ENCODE measurements around the gene TRIP13.
"Not testable (repeated sequence)": the region's sequence is repeated elsewhere in the genome, so short reads cannot be mapped to it uniquely, and the experiment has no call there.

The TRIP13 gene

GRCh38 chr5:872301-872700 is 20.4 kb upstream of the TRIP13 start:
- no peak for DNase-seq (ENCODE audit: low read depth)

GRCh38 chr5:873328-873727 is 19.4 kb upstream of the TRIP13 start:
- no peak for DNase-seq (ENCODE audit: low read depth)

GRCh38 chr5:875931-876330 is 16.8 kb upstream of the TRIP13 start:
- no peak for DNase-seq (ENCODE audit: low read depth)

- no peak for DNase-seq (ENCODE audit: low read depth)
These were observed 16.0 kb upstream of the TRIP13 start for GRCh38 chr5:876398-877365.

GRCh38 chr5:878125-878524 is 14.6 kb upstream of the TRIP13 start:
- no peak for DNase-seq (ENCODE audit: low read depth)

- DNase-seq (ENCODE audit: low read depth) = not testable (repeated sequence)
These were observed 14.0 kb upstream of the TRIP13 start for GRCh38 chr5:878677-879076.

- no peak for DNase-seq (ENCODE audit: low read depth)
These were observed 11.7 kb upstream of the TRIP13 start for GRCh38 chr5:880816-881550.

GRCh38 chr5:881551-881935 is 11.1 kb upstream of the TRIP13 start:
- DNase-seq (ENCODE audit: low read depth) = no peak

- no peak for DNase-seq (ENCODE audit: low read depth)
These were observed 10.2 kb upstream of the TRIP13 start for GRCh38 chr5:882253-883183.

- DNase-seq (ENCODE audit: low read depth) = no peak
These were observed 9.1 kb upstream of the TRIP13 start for GRCh38 chr5:883475-884181.

GRCh38 chr5:884345-885126 is 8.1 kb upstream of the TRIP13 start:
- no peak for DNase-seq (ENCODE audit: low read depth)

GRCh38 chr5:885127-885442 is 7.6 kb upstream of the TRIP13 start:
- no peak for DNase-seq (ENCODE audit: low read depth)

GRCh38 chr5:885529-885928 is 7.2 kb upstream of the TRIP13 start:
- DNase-seq (ENCODE audit: low read depth) = no peak

- DNase-seq (ENCODE audit: low read depth) = no peak
These were observed 6.6 kb upstream of the TRIP13 start for GRCh38 chr5:886036-886435.

GRCh38 chr5:886716-887325 is 5.9 kb upstream of the TRIP13 start:
- no peak for DNase-seq (ENCODE audit: low read depth)

GRCh38 chr5:887947-888637 is 4.6 kb upstream of the TRIP13 start:
- no peak for DNase-seq (ENCODE audit: low read depth)

- DNase-seq (ENCODE audit: low read depth) = no peak
These were observed 4.0 kb upstream of the TRIP13 start for GRCh38 chr5:888638-889035.

- no peak for DNase-seq (ENCODE audit: low read depth)
These were observed 3.5 kb upstream of the TRIP13 start for GRCh38 chr5:889075-889710.

- no peak for DNase-seq (ENCODE audit: low read depth)
These were observed 1.4 kb upstream of the TRIP13 start for GRCh38 chr5:891117-891836.
